Stimulated activated CD8-positive, alpha-beta memory T cell treated with anti-CD3 and anti-CD28 coated beads, Interleukin-12 subunit alpha, Interleukin-12 subunit beta, amount 100 ng/mL, for 24 hours (primary cell): ENCODE measurements around the gene NR3C1.

ENCODE experiments used
- DNase-seq: peaks from one replicate; pipeline ENCODE4 v3.0.0-alpha.2; 2020; ENCODE audit errors: extremely low read depth

The NR3C1 gene

DNA sequence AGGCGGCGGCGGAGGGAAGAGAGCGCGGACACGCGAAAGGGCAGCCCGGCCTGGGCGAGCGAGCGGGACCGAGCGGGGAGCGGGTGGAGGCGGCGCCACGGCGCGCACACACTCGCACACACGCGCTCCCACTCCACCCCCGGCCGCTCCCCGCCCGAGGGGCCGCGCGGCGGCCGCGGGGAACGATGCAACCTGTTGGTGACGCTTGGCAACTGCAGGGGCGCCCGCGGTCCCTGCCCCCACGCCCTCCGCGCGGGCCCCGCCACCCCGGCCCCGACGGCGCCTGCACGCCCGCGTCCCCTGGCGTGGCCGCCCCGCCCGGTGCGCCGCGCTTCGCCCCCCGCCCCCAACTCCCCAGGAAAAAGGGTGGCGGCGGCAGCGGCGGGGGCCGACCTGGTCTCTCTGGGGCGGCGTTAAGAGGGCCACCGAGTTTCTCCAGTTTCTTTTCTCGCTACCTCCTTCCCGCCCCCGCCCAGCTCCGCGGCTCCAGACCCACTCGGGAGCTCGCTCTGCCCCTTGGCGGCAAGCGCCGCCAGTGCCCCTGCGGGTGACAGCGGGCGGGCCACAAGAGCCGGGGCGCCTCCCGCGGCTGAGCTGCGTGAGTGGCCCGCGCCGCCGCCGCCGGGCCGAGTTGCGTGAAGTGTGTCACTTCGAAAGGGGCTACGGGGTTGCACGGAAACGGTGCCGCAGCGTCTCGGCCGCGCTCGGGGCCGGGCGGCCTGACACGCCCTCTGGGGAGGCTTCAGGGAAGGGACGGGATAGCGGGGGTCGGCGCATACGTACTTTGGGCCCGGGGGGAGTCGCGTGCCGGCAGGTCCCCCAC lies at the start of gene NR3C1:
Gene NR3C1 (minus strand): TSS at position 94 of the 823 bp plus-strand sequence. CDS start 2,847 bp downstream, outside the sequence.
- peak; percentile 69 for DNase-seq

DNA sequence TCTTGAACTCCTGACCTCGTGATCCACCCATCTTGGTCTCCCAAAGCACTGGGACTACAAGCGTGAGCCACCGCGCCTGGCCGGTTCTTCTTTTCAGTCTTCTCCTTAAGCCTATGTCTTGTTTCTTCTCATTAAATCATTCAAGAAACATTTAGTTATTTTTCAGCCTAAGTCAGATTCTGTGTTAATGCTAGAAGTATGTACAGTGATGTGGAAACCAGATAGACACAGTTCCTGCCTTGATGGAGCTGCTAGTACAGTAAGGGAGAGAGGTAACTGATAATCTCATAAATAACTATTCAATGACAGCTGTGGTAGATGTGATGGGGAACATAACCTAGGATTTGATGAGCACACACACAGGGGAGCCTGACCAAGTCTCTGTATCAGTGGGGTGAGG lies 46.3 kb upstream of the NR3C1 start:
- no peak for DNase-seq

GRCh38 chr5:143448518-143448917 lies 45.0 kb upstream of the NR3C1 start:
- no peak for DNase-seq

- no peak for DNase-seq
These were observed 44.5 kb upstream of the NR3C1 start for GRCh38 chr5:143447983-143448382.

GRCh38 chr5:143446535-143447226 lies 43.2 kb upstream of the NR3C1 start:
- no peak for DNase-seq

- DNase-seq, result no peak
These were observed 42.3 kb upstream of the NR3C1 start for GRCh38 chr5:143445776-143446175.

DNA sequence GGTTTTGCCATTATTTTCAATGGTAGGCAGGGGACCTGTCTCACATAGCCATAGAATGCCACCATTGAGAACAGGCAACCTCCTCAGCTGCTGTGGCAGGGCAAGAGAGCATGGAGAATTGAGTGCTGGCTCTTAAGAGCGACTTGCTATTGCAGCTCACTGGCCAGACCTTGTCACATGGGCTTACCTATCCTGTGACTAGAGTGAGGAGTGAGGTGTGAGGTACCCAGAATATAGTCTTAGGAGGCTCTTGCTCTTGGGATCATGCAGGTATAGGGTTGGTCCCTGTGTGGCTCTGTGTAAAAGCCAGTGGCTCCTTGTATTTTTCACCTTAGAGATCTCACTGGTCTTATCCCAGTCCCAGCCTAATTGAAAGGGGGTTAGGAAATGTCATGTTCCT lies 39.8 kb upstream of the NR3C1 start:
- no peak for DNase-seq

- DNase-seq, result no peak
These were observed 38.9 kb upstream of the NR3C1 start for GRCh38 chr5:143442385-143442784.

DNA sequence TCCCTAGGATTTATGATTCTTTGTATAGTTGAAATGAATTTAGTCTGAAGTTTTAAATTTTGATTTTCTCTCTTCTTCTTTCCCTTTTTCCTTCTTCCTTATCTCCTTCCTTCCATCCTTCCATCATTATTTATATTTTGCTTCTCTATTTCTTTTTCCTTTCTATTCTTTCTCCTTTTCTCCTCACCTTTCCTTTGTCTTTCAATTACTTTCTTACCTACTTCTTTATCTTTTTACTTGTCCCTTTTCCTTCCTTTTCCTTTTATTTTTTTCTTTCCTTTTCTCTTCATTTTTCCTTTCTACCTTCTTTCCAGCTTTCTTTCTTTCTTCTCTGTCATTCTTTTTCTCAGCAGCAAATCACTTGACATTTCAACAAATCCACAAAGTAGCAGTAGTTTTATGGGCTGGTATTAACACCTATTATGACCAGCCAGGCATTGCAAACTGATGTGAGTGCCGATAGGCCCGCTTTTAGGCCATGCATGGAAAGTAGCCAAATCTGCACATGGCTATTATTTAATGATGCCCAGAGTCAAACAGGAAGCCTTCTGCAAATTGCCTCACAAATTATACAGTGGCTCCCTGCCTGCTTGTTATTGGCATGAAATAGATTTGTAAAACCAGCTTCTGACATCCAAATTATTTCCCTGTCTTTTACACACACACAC lies 37.1 kb upstream of the NR3C1 start:
- DNase-seq, result no peak

DNA sequence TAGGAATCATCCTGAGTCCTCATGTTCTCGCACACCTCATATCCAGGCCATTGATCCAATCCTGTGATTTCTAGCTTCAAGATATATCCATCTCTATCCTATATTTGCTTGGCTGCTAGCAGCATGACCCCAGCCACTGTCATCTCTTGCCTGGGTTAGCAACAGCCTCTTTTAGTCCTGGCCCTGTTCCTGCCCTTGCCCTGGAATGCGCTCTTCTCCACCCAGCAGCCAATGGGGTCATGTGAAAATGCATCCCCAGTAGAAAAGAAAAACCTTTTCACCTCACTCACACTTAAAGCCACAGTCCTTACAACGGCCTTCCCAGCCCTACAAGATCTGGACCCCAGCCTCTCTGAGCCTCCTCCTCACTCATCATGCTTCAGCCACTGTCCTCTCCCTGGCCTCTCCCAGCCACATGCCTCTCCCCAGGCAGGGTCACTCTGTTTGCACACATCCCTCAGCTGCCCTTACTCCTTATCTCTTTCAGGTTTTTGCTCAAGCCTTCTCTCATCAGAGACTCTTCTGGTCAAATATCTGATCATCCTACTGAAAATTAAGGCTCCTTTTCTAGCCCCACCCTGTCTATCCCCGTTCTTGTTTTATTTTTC lies 34.3 kb upstream of the NR3C1 start:
- no peak for DNase-seq

DNA sequence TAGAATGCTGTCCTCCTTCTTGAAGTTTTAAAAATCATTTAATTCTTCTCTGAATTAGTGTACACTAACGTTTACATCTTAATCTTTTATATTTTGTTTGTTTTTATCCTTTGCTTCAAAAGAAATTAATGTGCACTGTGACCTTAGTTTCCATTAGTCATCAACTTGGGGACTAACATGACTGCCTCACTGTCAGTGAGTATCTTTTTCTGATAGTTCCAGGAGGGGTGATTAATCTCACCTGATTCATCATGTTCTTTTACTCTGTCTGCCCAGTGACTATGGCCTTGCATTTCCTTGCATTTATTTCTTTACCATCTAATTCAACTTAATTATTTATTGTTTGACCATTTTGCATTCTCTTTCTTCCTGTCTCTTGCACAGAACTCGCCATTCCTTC lies 33.4 kb upstream of the NR3C1 start:
- DNase-seq, result no peak

DNA sequence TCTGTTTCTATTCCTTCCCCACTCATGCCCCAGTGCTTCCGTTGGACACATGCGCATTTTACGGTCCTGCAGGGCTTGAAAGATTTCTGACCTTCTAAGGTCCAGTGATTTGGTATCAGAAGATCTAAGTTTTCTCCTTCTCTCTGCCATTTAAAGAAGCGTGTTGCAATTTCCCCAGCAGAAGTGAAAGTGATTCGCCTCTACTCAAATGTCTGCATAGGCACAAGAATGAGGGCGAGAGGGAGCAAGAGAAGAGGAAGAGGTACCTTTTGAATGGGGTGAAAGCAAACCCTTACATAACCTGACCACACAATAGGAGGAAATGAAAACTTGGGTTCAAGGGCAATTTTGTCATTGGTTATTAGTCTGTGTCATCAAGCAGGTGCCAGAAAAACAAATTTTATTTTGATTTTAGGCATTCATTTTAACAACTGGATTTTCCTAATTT lies 31.7 kb upstream of the NR3C1 start:
- DNase-seq, result no peak

DNA sequence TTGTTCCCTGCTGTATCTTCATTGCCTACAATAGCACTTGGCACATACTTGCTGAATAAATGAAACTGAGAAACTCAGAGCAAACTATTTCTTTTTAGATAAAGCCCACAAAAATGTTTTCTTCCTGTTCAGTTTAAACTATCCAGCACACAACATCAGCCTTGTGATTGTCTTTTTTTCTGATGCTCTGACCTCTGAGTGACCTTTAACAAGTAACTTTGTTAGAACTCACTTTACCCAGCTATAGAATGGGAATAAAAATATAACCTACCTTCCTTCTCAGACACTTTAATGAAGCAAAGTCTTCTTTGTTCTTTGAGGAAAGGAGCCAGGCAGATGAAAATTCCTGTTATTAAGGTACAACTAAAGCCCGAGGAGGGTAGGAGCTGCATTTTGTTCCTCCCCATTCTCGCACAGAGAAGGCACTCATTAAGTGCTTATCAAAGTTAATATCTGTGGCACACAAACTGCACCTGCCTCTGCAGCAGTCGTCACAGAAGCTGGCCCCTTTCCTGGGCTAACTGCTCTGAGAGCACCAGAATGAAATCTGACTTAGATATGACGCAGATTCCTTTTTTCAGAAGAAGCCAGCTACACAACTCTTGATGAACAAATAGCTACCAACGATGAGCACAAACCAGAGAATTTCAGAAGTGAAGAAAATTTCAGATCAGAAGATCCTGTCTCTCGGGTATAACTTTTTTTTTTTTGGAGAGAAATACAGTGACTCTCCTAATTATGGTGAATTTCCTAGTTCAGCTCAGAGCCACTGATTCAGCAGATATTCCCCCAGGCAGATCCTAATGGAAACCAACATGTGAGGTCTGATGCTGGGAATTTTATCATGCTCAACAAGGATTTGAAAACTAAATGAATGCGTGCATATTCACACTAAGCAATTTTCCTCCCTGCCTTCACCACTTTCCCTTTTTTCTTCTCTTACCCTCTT lies 31.0 kb upstream of the NR3C1 start:
- no peak for DNase-seq

DNA sequence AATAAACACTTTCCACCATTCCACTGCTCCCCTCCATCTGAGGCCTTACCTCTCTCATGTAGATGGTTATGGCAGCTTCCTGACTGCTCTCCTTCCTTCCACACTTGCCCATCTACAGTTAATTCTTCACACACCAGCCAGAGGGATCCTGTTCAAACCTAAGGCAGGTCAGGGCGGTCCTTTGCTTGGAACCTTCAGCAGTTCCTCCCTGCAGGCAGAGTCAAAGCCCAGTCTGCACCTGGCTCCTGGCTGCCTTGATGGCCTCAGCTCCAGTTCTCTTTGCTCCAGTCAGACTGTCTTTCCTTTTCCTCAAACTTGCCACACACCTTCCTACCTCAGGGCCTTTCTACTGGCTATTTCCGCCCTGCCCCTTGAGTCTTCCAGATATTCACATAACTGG lies 30.2 kb upstream of the NR3C1 start:
- DNase-seq, result no peak

DNA sequence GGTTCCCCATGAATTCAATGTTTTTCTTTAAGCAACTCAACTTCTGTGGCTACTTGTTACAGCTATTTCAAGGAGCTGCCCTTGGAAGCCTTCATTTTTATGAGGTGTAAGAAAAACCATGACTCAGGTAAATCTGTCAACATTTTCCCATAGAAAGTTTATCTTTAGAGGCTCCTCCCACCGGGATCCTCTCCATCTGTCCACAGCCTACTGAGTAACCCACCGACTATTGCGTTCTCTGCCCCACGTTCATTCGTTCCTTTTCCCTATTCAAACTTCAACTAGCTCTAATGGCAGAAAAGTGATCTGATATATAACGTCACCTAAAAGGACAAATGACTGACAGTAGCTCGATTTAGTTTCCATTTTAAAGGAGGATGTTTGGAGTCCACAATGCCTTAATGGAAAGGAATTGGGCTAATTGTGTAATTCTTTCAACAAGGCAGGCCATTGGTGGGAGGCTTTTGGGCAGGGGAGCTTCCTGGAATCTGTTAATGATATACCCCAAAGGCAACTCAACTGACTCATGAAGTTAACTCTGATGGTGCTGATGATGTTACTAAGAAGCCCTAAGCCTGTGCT lies 29.3 kb upstream of the NR3C1 start:
- DNase-seq, result no peak

DNA sequence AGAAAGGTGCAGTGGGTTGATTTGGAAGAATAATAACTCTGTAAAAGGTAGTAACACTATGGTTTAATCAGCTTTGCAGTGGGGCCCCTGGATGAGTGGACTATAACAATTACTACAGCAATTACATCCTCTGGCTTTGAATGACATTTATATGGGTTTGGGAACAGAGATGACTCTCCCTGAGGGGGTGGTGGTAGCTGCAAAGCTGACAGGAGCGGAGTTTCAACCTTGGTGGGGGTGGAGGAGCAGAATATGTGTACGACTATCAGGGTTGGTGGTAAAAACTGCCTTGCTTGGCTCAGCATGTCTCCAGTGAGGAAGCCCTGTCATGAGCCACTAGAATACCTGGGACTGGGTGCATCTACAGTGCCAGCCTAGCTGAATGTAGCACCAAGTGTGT lies 28.3 kb upstream of the NR3C1 start:
- peak; percentile 10 for DNase-seq

DNA sequence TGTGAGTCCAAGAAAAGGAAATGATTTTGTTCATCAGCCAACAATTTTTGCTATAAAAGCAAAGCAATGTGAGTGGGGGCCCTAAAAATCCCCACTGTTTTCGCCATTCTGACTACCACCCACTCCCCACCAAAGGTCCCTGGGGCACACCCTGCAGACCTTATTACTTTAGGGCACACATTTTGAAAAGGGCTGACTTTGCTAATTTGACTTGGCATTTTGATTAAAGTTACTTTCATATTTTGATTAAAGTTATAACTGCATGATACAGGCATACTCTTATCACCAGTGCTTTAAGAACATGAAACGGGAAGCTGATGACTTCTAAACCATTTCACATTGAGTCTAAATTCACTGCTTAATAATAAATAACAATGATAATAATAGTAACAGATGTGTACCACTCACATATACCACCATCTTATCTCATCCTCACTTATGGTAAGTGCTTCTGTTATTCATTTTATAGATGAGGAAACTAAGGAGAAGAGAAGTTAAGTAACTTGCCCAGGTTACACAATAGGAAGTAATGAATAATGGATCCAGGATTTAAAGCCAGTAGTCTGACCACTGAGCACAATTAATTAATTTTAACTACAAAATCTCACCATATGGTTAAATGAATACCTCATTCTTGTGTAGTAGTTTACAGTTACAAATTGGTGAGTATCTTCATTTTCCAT lies 25.4 kb upstream of the NR3C1 start:
- no peak for DNase-seq

- no peak for DNase-seq
These were observed 24.7 kb upstream of the NR3C1 start for GRCh38 chr5:143428155-143428554.

DNA sequence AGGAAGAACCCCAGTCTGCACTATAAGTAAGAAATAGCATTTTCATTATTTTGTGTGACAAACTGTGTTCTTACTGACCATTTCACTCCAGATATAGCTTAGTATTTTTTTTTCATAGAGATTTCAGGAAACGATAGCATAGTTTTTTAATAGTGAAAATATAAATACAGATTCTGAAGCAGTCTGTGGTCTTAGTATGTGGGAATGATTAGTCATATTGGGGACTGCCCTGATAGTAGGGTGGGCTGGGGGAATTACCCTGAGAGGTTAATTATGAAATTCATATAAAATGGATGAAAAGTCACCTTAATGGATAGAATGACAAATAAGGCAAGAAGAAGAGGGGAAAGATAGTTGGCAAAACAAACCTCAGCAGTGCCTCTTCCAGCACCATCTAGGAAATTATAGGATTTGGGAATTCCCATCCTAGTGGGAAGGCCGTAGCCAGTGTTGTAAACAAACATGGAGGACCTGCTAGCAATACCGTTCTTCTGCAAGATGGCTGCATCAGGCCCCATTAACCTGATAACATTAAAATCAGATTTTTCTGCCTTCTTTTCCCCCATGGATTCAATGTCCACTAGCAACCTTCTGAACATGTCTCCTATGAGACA lies 23.7 kb upstream of the NR3C1 start:
- DNase-seq, result no peak
